B cell (primary cell): ENCODE results near the gene SNX19. TPM values are rescaled to one million over a fixed set of nuclear protein-coding genes. Genes with fewer than 3 reads are reported as not detected.

Experiments used
- ATAC-seq: fragments of 200-7000 bp; cut with Tn5 transposase; one replicate; pipeline ENCODE4 v1.10.0; 2021; ENCODE audit warnings: low read depth, mild to moderate bottlenecking, moderate number of reproducible peaks, moderate library complexity
- CTCF ChIA-PET: fragments of 350-600 bp; sonication (Branson Sonifier 250); formaldehyde crosslinking; loops from one replicate; lab custom pipeline; 2021; ENCODE audit warnings: antibody characterized with exemption, inconsistent platforms; lab: Charles Lee
- POLR2A ChIA-PET: fragments of 350-600 bp; sonication (Branson Sonifier 250); formaldehyde crosslinking; loops from one replicate; lab custom pipeline; 2021; ENCODE audit warnings: antibody characterized with exemption; lab: Charles Lee
- DNase-seq: peaks from one replicate; pipeline ENCODE4 v3.0.0; 2013
- H2AFZ ChIP-seq: 2 replicates; pipeline ENCODE4 v1.6.1; 2012; ENCODE audit warnings: mild to moderate bottlenecking, low read depth, low read length; ENCODE audit not compliant: insufficient read depth, poor library complexity, severe bottlenecking
- H3K27ac ChIP-seq, 2 donors: 1 replicate in 1 of 2; 2 replicates in 1 of 2; pipeline ENCODE4 v1.5.1; 2012 to 2013; ENCODE audit warnings: low read length in 2 of 2, mild to moderate bottlenecking in 2 of 2, moderate library complexity in 1 of 2
- H3K27me3 ChIP-seq, 4 experiments: fragments of 200-600 bp in 1 of 4; sonication (generic) in 1 of 4; replicated peaks in 1 of 4; 1 replicate in 2 of 4; 2 replicates in 2 of 4; pipeline versions ENCODE4 v1.6.1 to v1.7.0; 2013 to 2016; ENCODE audit warnings: low read length in 3 of 4, mild to moderate bottlenecking in 2 of 4, mixed read lengths in 1 of 4, moderate library complexity in 1 of 4; ENCODE audit not compliant: insufficient read depth in 4 of 4, control insufficient read depth in 3 of 4; ENCODE audit errors: control extremely low read depth in 1 of 4
- H3K36me3 ChIP-seq, 2 experiments: replicated peaks in 1 of 2; 1 replicate in 1 of 2; 2 replicates in 1 of 2; pipeline versions ENCODE4 v1.6.1 to v1.7.1; 2013; ENCODE audit warnings: low read length in 1 of 2; ENCODE audit not compliant: insufficient read depth in 2 of 2, control insufficient read depth in 1 of 2; ENCODE audit errors: control extremely low read depth in 1 of 2, extremely low read depth in 1 of 2
- H3K4me1 ChIP-seq, 2 donors: fragments of 200-600 bp in 1 of 2; sonication (generic) in 1 of 2; 1 replicate in 1 of 2; 2 replicates in 1 of 2; pipeline versions ENCODE4 v1.5.1 to v1.6.1; 2013 to 2017; ENCODE audit warnings: low read length in 2 of 2; ENCODE audit not compliant: control insufficient read depth in 2 of 2, insufficient read depth in 2 of 2
- H3K4me2 ChIP-seq: replicated peaks from 2 replicates; pipeline ENCODE3; 2012; ENCODE audit warnings: mild to moderate bottlenecking, low read depth, low read length; ENCODE audit not compliant: poor library complexity, severe bottlenecking
- H3K4me3 ChIP-seq, 5 experiments: fragments of 200-600 bp in 1 of 5; sonication (generic) in 1 of 5; 1 replicate in 3 of 5; 2 replicates in 2 of 5; pipeline versions ENCODE4 v1.5.1 to v1.7.0; 2011 to 2016; ENCODE audit warnings: low read length in 4 of 5, mild to moderate bottlenecking in 4 of 5, low read depth in 2 of 5, control low read depth in 1 of 5, moderate library complexity in 1 of 5; ENCODE audit not compliant: insufficient read depth in 1 of 5; ENCODE audit errors: control extremely low read depth in 1 of 5, extremely low read depth in 1 of 5
- H3K79me2 ChIP-seq: fragments of 200-600 bp; sonication (generic); one replicate; pipeline ENCODE4 v1.6.0; 2016; ENCODE audit warnings: low read length; ENCODE audit not compliant: control insufficient read depth, insufficient read depth
- H3K9ac ChIP-seq: fragments of 200-600 bp; sonication (generic); 2 replicates; pipeline ENCODE4 v1.6.1; 2017; ENCODE audit warnings: mild to moderate bottlenecking, low read length, moderate library complexity
- H3K9me3 ChIP-seq, 3 donors: one replicate each; pipeline versions ENCODE4 v1.6.1 to v1.7.1; 2013; ENCODE audit warnings: low read length in 2 of 3; ENCODE audit not compliant: control insufficient read depth in 2 of 3, insufficient read depth in 1 of 3; ENCODE audit errors: control extremely low read depth in 1 of 3
- H4K20me1 ChIP-seq: 2 replicates; pipeline ENCODE4 v1.6.0; 2012; ENCODE audit warnings: mild to moderate bottlenecking, low read length; ENCODE audit not compliant: insufficient read depth, control insufficient read depth, poor library complexity, severe bottlenecking
- H3K27ac Mint-ChIP-seq: one replicate; pipeline ENCODE4 v1.8.0; 2021; ENCODE audit warnings: mixed read lengths
- H3K27me3 Mint-ChIP-seq: one replicate; pipeline ENCODE4 v1.8.0; 2021; ENCODE audit warnings: mixed read lengths
- H3K4me1 Mint-ChIP-seq: one replicate; pipeline ENCODE4 v1.8.0; 2021; ENCODE audit warnings: mixed read lengths
- H3K4me3 Mint-ChIP-seq: one replicate; pipeline ENCODE4 v1.8.0; 2021; ENCODE audit warnings: mixed read lengths
- H3K9me3 Mint-ChIP-seq: one replicate; pipeline ENCODE4 v1.8.0; 2022; ENCODE audit warnings: mixed read lengths; ENCODE audit not compliant: insufficient read depth
- CTCF ChIP-seq: fragments of 200-600 bp; IDR thresholded peaks from one replicate; pipeline ENCODE4 v1.8.0; 2022; ENCODE audit warnings: antibody characterized with exemption, mild to moderate bottlenecking
- EZH2 ChIP-seq: IDR thresholded peaks from 2 replicates; pipeline ENCODE4 v1.6.1; 2012; ENCODE audit warnings: borderline replicate concordance, low read depth, mild to moderate bottlenecking, moderate library complexity, low read length; ENCODE audit not compliant: insufficient read depth, poor library complexity, severe bottlenecking
- WGBS: methylation state at CpG from one replicate; pipeline ENCODE4 v1.1.5; 2013; ENCODE audit warnings: missing lambda C conversion rate; ENCODE audit not compliant: insufficient coverage; 5-methylcytosine and 5-hydroxymethylcytosine counted together
- intact Hi-C: fragments of 100-400 bp; cut with micrococcal nuclease; formaldehyde crosslinking; loops from one replicate; pipeline ENCODE4 v1.10.0; 2022
- polyA plus RNA-seq: library from polyadenylated mRNA; depleted of rRNA; stranded (reverse); fragments of >200 nt; gene quantifications from 2 replicates; pipeline ENCODE4 v1.2.3, GENCODE V29; 2012
- total RNA-seq, 2 donors: library from RNA; stranded (reverse); fragments of 120-200 nt in 1 of 2; gene quantifications; 1 replicate in 1 of 2; 2 replicates in 1 of 2; pipeline versions ENCODE4 v1.2.3 to v1.2.4, GENCODE V29; 2013 to 2022

Gene SNX19
- total and polyA plus RNA-seq, 2 donors (not counting 1 experiment from before 2014, with no cell fraction given) = 24.2 to 74.0 TPM

- H3K4me2 ChIP-seq = no peak overlapping the region
- no peak overlapping the region for H3K9ac ChIP-seq
- H4K20me1 ChIP-seq = no peaks in the 10 kb centered on the region
- TF ChIP-seq CTCF (no peak), EZH2 (no peak)
- WGBS = 77% methylated on average over 6 of the region's 13 CpGs
- H3K4me1 Mint-ChIP-seq = no peaks in the 10 kb centered on the region
- H3K79me2 ChIP-seq = no peaks in the 10 kb centered on the region
- CTCF ChIA-PET = no interaction called here
- H3K4me3 ChIP-seq = no peak overlapping the region
- H2AFZ ChIP-seq = no peak overlapping the region
- H3K36me3 ChIP-seq = no peaks in the 10 kb centered on the region
- peaks cover 7% of the 10 kb centered on the region for H3K27me3 Mint-ChIP-seq
- intact Hi-C loops = no loop called here
- no peak for ATAC-seq
- H3K4me3 Mint-ChIP-seq = no peak overlapping the region
- H3K9me3 ChIP-seq = peaks cover 0 to 3% (median 0%) of the 10 kb centered on the region in 3 donors
- no peak for DNase-seq
- no peaks in the 10 kb centered on the region for H3K9me3 Mint-ChIP-seq
- no peak overlapping the region for H3K27ac ChIP-seq
- no peaks in the 10 kb centered on the region for H3K4me1 ChIP-seq
- peaks cover 0 to 8% (median 0%) of the 10 kb centered on the region in 4 experiments for H3K27me3 ChIP-seq
- POLR2A ChIA-PET = no interaction called here
- no peak overlapping the region for H3K27ac Mint-ChIP-seq
Observed at GRCh38 chr11:130827451-130828377, 88.6 kb downstream of the SNX19 start.

GRCh38 chr11:130826572-130826971, 89.7 kb downstream of the SNX19 start:
- TF ChIP-seq CTCF (no peak), EZH2 (no peak)

More at GRCh38 chr11:130826572-130826971, 89.7 kb downstream of the SNX19 start:
- intact Hi-C loops = no loop called here
- no peaks in the 10 kb centered on the region for H3K9me3 Mint-ChIP-seq
- peaks cover 7% of the 10 kb centered on the region for H3K27me3 Mint-ChIP-seq
- no peaks in the 10 kb centered on the region for H3K79me2 ChIP-seq
- H3K27me3 ChIP-seq = peaks cover 0 to 6% (median 0%) of the 10 kb centered on the region in 4 experiments
- no peak overlapping the region for H3K4me3 ChIP-seq
- no peak overlapping the region for H2AFZ ChIP-seq
- H4K20me1 ChIP-seq = no peaks in the 10 kb centered on the region
- peaks cover 0 to 3% (median 0%) of the 10 kb centered on the region in 3 donors for H3K9me3 ChIP-seq
- H3K4me2 ChIP-seq = no peak overlapping the region
- H3K27ac Mint-ChIP-seq = no peak overlapping the region
- ChIA-PET POLR2A (no interaction called here), CTCF (interaction anchor here (1.0 to 1.3 kb wide), 2 partner anchors 15 to 35 kb away, joined by 3 read pairs; no protein-coding TSS in a partner anchor)
- DNase-seq = no peak
- WGBS = 84% methylated on average over 9 of the region's 9 CpGs
- H3K4me1 ChIP-seq = no peaks in the 10 kb centered on the region
- no peak overlapping the region for H3K9ac ChIP-seq
- no peak overlapping the region for H3K27ac ChIP-seq
- H3K4me3 Mint-ChIP-seq = no peak overlapping the region
- no peaks in the 10 kb centered on the region for H3K36me3 ChIP-seq
- no peak for ATAC-seq
- no peaks in the 10 kb centered on the region for H3K4me1 Mint-ChIP-seq
